Stimulated activated CD8-positive, alpha-beta memory T cell treated with anti-CD3 and anti-CD28 coated beads, Interleukin-7, amount 100 ng/mL, for 4 hours (primary cell): ENCODE data around the gene PPP1R2B.
"Not testable (repeated sequence)": the region's sequence is repeated elsewhere in the genome, so short reads cannot be mapped to it uniquely, and the experiment has no call there.

Experiments used
- DNase-seq, 2 donors: peaks; one replicate each; pipeline ENCODE4 v3.0.0-alpha.2; 2020; ENCODE audit warnings: low read depth in 2 of 2

Gene PPP1R2B

GRCh38 chr5:156850206-156850751, at the start of gene PPP1R2B:
PPP1R2B (plus strand) TSS chr5:156850295; CDS start chr5:156850563, 268 bp downstream.
- DNase-seq: no peak

- no peak for DNase-seq
Observed at GRCh38 chr5:156800929-156801328, 49.2 kb upstream of the PPP1R2B start.

GRCh38 chr5:156802501-156802900, 47.6 kb upstream of the PPP1R2B start:
- DNase-seq: no peak

- DNase-seq: no peak
Observed at GRCh38 chr5:156803404-156803803, 46.7 kb upstream of the PPP1R2B start.

GRCh38 chr5:156812959-156813358, 37.1 kb upstream of the PPP1R2B start:
- DNase-seq: no peak

- DNase-seq: no peak
Observed at GRCh38 chr5:156815988-156816599, 34.0 kb upstream of the PPP1R2B start.

- no peak for DNase-seq
Observed at GRCh38 chr5:156819537-156819936, 30.6 kb upstream of the PPP1R2B start.

- DNase-seq: no peak
Observed at GRCh38 chr5:156819967-156820581, 30.0 kb upstream of the PPP1R2B start.

- no peak for DNase-seq
Observed at GRCh38 chr5:156824241-156824640, 25.9 kb upstream of the PPP1R2B start.

GRCh38 chr5:156824800-156825199, 25.3 kb upstream of the PPP1R2B start:
- DNase-seq: no peak

- DNase-seq: no peak
Observed at GRCh38 chr5:156825688-156826087, 24.4 kb upstream of the PPP1R2B start.

GRCh38 chr5:156826150-156826549, 23.9 kb upstream of the PPP1R2B start:
- DNase-seq: no peak

GRCh38 chr5:156834916-156835315, 15.2 kb upstream of the PPP1R2B start:
- no peak for DNase-seq

- no peak for DNase-seq
Observed at GRCh38 chr5:156835905-156836304, 14.2 kb upstream of the PPP1R2B start.

- no peak for DNase-seq
Observed at GRCh38 chr5:156836846-156837245, 13.2 kb upstream of the PPP1R2B start.

GRCh38 chr5:156838961-156839360, 11.1 kb upstream of the PPP1R2B start:
- no peak for DNase-seq

- DNase-seq: no peak
Observed at GRCh38 chr5:156841737-156842136, 8.4 kb upstream of the PPP1R2B start.

GRCh38 chr5:156846914-156847313, 3.2 kb upstream of the PPP1R2B start:
- DNase-seq: no peak

GRCh38 chr5:156848447-156848846, 1.6 kb upstream of the PPP1R2B start:
- not testable (repeated sequence) for DNase-seq

GRCh38 chr5:156851880-156852279, 1.8 kb downstream of the PPP1R2B start:
- DNase-seq: no peak

GRCh38 chr5:156853055-156853454, 3.0 kb downstream of the PPP1R2B start:
- DNase-seq: not testable (repeated sequence)

GRCh38 chr5:156865427-156865826, 15.3 kb downstream of the PPP1R2B start:
- DNase-seq: no peak

- DNase-seq: no peak
Observed at GRCh38 chr5:156870498-156870839, 20.4 kb downstream of the PPP1R2B start.

- DNase-seq: no peak
Observed at GRCh38 chr5:156871212-156871611, 21.1 kb downstream of the PPP1R2B start.
